GM12891 (cell line): Measurements from ENCODE around the gene CORO1C.

Source experiments
- DNase-seq: peaks from one replicate; pipeline ENCODE4 v3.0.0; 2011; ENCODE audit warnings: low spot score; ENCODE audit not compliant: insufficient read length
- FAIRE-seq: peaks from 2 replicates; lab custom pipeline; 2011; peaks lifted over from hg19 to GRCh38; lab: Jason Lieb, UNC
- PAX5 ChIP-seq: IDR thresholded peaks from 2 replicates; pipeline ENCODE4 v1.6.1; 2011; ENCODE audit warnings: low read length, moderate library complexity, mild to moderate bottlenecking; ENCODE audit not compliant: insufficient read depth, severe bottlenecking
- POLR2A ChIP-seq: IDR thresholded peaks from 2 replicates; pipeline ENCODE4 v1.6.1; 2011; ENCODE audit warnings: low read depth, low read length, control low read depth
- POLR2AphosphoS5 ChIP-seq: IDR thresholded peaks from 2 replicates; pipeline ENCODE4 v1.6.1; 2011; ENCODE audit warnings: low read depth, low read length, control low read depth
- POU2F2 ChIP-seq: IDR thresholded peaks from 2 replicates; pipeline ENCODE4 v1.6.1; 2011; ENCODE audit warnings: low read depth, mild to moderate bottlenecking, control low read depth, low read length, moderate library complexity
- SPI1 ChIP-seq: IDR thresholded peaks from 2 replicates; pipeline ENCODE4 v1.6.1; 2011; ENCODE audit warnings: low read depth, low read length, control low read depth
- TAF1 ChIP-seq: IDR thresholded peaks from 2 replicates; pipeline ENCODE4 v1.6.1; 2011; ENCODE audit warnings: low read depth, low read length, control low read depth

CORO1C gene

DNA sequence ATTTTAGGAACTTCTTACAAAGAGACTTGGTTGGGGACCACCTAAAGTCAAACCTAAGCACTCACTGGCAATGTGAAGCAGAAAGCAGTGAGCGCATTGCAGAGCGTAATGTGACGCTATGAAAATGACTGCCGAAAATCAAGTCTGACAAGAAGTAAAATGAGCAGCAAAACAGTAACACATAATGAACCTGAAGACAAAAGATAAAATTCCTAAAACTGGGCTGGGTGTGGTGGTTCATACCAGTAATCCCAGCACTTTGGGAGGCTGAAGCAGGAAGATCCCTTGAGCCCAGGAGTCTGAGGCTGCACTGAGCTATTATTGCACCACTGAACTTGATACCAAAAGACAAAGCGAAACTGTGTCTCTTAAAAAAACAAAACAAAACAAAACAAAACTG is 16.5 kb downstream of the CORO1C start:
- no peak for TF ChIP-seq POLR2A
- TF ChIP-seq PAX5, result no peak
- no peak for TF ChIP-seq POLR2AphosphoS5
- no peak for TF ChIP-seq TAF1
- TF ChIP-seq POU2F2, result no peak
- TF ChIP-seq SPI1, result no peak
- DNase-seq, result no peak
- no peak for FAIRE-seq

DNA sequence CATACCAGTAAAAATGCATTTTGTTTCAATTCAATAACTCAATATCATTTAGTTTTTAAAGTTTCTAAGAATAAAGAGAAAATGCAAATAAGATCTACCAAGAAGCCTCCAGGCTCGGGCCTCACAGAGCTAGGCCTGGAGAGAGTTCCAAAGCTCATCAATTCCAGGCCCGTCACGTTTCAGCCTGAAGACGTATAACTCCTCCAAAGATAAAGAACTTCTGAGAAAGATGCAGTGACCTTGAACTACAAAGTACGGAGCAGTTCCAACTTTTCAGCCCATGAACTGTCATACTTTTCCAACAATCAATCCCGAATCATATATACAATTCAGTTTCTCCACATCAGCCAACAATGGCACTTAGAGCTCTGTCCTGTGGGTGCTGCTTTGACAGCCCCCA is 17.8 kb downstream of the CORO1C start:
- DNase-seq (no peak), FAIRE-seq (no peak)
- TF ChIP-seq SPI1 (no peak), POLR2AphosphoS5 (no peak), TAF1 (no peak), PAX5 (no peak), POLR2A (no peak), POU2F2 (no peak)

- no peak for TF ChIP-seq SPI1
- no peak for TF ChIP-seq PAX5
- no peak for DNase-seq
- FAIRE-seq, result no peak
Measured at GRCh38 chr12:108712925-108713203, 18.5 kb downstream of the CORO1C start.

DNA sequence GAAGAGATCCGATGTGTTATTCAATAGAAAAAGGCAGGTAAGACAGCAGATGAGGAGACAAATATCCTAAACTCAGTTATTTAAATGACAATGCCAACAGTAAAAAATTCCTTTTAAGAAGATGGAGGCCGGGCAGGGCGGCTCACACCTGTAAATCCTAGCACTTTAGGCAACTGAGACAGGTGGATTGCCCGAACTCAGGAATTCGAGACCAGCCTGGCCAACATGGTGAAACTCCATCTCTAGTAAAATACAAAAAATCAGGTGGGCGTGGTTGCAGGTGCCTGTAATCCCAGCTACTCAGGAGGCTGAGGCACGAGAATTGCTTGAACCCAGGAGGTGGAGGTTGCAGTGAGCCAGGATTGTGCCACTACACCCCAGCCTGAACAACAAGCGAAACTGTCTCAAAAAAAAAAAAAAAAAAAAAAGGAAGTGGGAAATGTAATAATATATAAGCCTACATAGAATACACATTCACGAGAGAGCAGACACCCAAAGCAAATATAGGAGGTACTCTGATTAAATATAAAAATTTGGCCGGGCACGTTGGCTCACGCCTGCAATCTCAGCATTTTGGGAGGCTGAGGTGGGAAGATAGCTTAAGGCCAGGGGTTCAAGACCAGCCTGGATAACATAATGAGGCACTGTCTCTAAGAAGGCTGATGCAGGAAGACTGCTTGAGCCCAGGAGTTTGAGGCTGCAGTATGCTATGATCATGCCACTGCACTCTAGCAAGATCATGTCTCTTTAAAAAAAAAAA is 19.0 kb downstream of the CORO1C start:
- FAIRE-seq (peak; percentile 16), DNase-seq (no peak)
- TF ChIP-seq POU2F2 (no peak), POLR2A (no peak), SPI1 (peak; percentile 83)

GRCh38 chr12:108711489-108712164 is 19.7 kb downstream of the CORO1C start:
- TF ChIP-seq TAF1 (no peak), POU2F2 (no peak), PAX5 (no peak), SPI1 (no peak), POLR2A (no peak), POLR2AphosphoS5 (no peak)
- DNase-seq (no peak), FAIRE-seq (peak; percentile 13)

GRCh38 chr12:108709697-108710096 is 21.6 kb downstream of the CORO1C start:
- TF ChIP-seq POLR2AphosphoS5 (no peak), POLR2A (no peak)
- FAIRE-seq, result no peak
- DNase-seq, result no peak

GRCh38 chr12:108704527-108704926 is 26.8 kb downstream of the CORO1C start:
- TF ChIP-seq TAF1 (no peak), SPI1 (no peak), PAX5 (no peak), POLR2AphosphoS5 (no peak), POU2F2 (no peak), POLR2A (no peak)
- FAIRE-seq (peak; percentile 72), DNase-seq (no peak)

- DNase-seq (no peak), FAIRE-seq (no peak)
- peak; percentile 32; the same call in 1 of the 2 replicates for TF ChIP-seq SPI1
- no peak for TF ChIP-seq POLR2A
Measured at GRCh38 chr12:108702595-108703320, 28.6 kb downstream of the CORO1C start.

DNA sequence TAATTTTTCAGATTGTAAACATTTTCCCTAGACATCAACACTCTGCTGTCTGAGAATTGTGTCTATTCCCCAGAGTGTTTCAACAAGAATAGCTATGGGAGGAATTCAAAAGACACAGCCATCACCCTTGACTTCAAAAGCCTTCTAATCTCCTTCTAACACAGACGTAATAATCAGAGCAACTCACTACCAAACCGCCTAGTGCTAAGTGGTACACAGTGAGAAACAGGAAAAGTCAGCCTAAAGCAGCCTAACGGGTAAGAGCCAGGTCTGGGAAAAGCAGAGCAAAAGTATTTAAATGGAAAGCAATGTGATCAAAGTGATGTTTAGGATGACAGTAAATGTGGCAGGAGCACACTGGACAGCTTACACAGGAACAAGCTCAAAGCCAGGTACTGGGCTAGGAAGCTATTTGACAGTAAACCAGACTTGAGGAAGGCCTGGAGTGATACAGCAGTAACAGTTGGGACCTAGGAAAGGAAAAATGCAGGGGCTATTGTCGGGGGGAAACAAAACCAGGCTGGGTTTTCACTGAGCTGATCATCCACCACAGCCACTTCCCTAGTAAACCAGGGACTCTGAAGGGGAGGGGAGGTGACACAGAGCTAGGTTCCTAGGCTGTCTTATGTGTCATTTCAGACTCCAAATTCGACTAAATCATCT is 29.4 kb downstream of the CORO1C start:
- TF ChIP-seq POLR2AphosphoS5, result no peak
- no peak for TF ChIP-seq POU2F2
- TF ChIP-seq SPI1, result peak; percentile 44; the same call in 1 of the 2 replicates
- TF ChIP-seq TAF1, result no peak
- no peak for TF ChIP-seq POLR2A
- no peak for TF ChIP-seq PAX5
- FAIRE-seq (peak; percentile 50), DNase-seq (no peak)

DNA sequence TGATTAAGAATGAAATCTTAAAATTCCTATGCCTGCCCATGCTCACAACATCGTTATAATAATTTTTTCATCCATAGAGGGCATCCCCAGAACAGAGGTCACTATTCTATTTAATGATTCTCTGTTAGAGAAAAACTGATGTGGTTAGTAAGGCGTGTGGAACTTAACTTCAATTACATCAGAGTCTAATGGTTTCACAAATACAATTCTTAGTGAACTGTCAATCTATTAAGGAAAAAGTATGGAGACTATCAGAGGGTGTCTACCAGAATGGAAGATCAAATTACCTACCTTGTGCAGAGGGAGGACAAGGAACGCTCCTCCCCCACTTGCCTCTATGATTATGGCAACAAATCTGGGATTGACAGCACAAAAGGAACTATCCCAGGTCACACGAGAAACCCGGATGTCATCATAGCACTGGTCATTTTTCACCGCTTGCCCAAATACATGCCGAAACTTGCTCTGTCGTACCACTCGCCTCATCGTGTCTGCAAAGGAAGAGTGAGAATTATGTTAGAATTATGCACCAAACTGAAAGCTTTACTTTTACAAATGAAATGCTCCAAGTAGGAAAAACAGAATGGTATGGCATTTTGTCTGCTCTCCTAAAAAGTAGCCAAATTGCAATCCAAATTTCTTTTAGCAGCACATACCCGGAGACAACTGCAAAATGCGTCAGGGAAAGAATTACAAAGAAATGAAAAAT is 30.3 kb downstream of the CORO1C start:
- DNase-seq (no peak), FAIRE-seq (no peak)
- no peak for TF ChIP-seq POLR2A
- TF ChIP-seq POLR2AphosphoS5, result no peak
- no peak for TF ChIP-seq POU2F2
- TF ChIP-seq TAF1, result no peak
- TF ChIP-seq SPI1, result no peak
- TF ChIP-seq PAX5, result no peak
